Measurements from ENCODE around the gene FILIP1.
A peak's percentile ranks its signal among the peaks of the same experiment; 100 is the strongest.
"Not testable (repeated sequence)": the region's sequence is repeated elsewhere in the genome, so short reads cannot be mapped to it uniquely, and the experiment has no call there.

FILIP1 gene

GRCh38 chr6:75422024-75422639, 71.5 kb downstream of the FILIP1 start:
- DNase-seq (ENCODE audit: low read depth, low spot score) = no peak

GRCh38 chr6:75421316-75422023, 72.1 kb downstream of the FILIP1 start:
- no peak for DNase-seq (ENCODE audit: low read depth, low spot score)

- DNase-seq (ENCODE audit: low read depth, low spot score) = no peak
Measured at GRCh38 chr6:75419980-75420379, 73.6 kb downstream of the FILIP1 start.

DNA sequence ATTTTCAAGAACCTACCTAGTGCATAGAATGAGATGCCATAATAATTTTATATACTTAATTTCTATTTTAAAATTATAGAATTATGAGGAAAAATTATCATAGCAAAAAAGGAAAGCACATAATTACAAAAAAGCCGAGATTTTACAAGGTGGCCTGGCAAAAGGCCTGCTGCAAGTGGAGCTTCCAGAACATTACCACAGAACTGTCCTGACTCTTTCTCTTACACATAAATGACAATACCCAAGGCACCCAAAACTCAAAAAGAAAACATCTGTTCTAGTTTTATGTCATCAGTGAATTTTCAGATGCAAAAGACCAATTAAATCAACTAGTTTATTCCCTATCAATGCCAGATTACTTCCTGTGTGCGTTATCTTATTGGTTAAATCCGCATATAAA, 74.2 kb downstream of the FILIP1 start:
- DNase-seq (ENCODE audit: low read depth, low spot score) = no peak

GRCh38 chr6:75418233-75418632, 75.4 kb downstream of the FILIP1 start:
- DNase-seq (ENCODE audit: low read depth, low spot score) = no peak

GRCh38 chr6:75416443-75416842, 77.2 kb downstream of the FILIP1 start:
- DNase-seq (ENCODE audit: low read depth, low spot score) = no peak

DNA sequence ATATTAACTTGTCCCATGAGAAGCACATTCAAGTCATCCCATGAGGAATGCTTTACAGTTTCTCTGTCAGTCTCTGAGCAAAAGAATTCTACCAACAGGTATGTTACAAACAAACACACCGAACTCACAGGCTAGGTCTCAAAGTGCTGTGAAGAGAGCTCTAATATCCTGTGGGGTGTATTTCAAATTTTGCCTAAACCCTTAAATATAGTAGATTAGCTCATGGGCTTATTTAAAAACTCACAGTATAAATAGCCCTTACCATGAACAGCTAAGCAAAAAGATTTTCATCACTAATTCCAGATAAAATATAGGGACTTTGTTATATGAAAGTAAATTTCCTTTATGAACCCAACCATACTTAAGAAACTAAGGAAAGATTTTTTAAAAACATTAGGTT, 77.8 kb downstream of the FILIP1 start:
- no peak for DNase-seq (ENCODE audit: low read depth, low spot score)

- no peak for DNase-seq (ENCODE audit: low read depth, low spot score)
Measured at GRCh38 chr6:75414445-75415021, 79.1 kb downstream of the FILIP1 start.

- DNase-seq (ENCODE audit: low read depth, low spot score) = peak; percentile 46
Measured at GRCh38 chr6:75412969-75413662, 80.5 kb downstream of the FILIP1 start.

DNA sequence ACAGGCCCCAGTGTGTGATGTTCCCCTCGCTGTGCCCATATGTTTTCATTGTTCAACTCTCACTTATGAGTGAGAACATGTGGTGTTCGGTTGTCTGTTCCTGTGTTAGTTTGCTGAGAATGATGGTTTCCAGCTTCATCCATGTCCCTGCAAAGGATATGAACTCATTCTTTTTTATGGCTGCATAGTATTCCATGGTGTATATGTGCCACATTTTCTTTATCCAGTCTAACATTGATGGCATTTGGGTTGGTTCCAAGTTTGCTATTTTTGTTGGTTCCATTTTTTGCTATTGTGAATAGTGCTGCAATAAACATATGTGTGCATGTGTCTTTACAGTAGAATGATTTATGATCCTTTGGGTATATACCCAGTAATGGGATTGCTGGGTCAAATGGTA, 83.0 kb downstream of the FILIP1 start:
- not testable (repeated sequence) for DNase-seq (ENCODE audit: low read depth, low spot score)

DNA sequence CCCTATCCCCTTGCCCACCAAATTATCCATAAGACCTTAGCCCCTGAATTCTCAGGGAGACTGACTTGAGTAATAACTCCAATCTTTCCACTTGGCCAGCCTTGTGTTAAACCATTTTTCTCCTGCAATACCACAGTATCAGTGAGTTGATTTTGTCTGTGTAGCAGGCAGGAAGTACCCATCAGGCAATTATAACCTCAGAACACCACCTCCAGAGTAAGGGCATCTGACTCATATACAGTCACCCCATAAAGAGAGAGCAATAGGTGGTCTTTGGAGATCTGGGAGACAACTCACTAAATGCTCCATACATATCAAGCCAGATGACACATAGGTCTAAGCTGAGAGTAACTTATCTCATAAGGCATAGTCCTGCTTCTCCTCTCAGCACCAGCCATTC, 83.7 kb downstream of the FILIP1 start:
- no peak for DNase-seq (ENCODE audit: low read depth, low spot score)

GRCh38 chr6:75409286-75409685, 84.3 kb downstream of the FILIP1 start:
- peak; percentile 41 for DNase-seq (ENCODE audit: low read depth, low spot score)

DNA sequence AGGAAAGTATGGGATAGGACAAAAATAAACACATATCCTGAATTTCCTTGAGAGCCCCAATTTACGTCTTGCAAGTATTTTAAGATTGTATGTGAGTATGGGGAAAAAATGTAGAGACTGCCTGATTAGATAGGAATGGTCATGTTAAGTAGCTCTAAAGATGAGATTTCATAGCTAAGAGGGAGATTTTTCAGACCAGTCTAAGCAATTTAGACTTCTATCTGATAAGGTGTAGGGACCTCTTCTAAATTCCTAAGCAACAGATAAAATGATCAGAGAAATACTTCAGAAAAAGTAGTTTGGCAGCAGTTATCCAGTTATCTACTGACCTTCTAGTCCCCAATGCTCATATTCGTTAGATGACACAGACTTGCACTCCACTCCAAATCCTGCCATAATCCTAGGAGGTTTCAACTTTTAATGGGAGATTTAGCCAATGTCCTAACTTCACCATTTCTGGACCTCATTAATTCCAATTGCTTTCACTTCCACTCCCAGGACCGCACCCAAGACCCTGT, 90.0 kb downstream of the FILIP1 start:
- no peak for DNase-seq (ENCODE audit: low read depth, low spot score)

- DNase-seq (ENCODE audit: low read depth, low spot score) = peak; percentile 83
Measured at GRCh38 chr6:75402296-75402695, 91.3 kb downstream of the FILIP1 start.

DNA sequence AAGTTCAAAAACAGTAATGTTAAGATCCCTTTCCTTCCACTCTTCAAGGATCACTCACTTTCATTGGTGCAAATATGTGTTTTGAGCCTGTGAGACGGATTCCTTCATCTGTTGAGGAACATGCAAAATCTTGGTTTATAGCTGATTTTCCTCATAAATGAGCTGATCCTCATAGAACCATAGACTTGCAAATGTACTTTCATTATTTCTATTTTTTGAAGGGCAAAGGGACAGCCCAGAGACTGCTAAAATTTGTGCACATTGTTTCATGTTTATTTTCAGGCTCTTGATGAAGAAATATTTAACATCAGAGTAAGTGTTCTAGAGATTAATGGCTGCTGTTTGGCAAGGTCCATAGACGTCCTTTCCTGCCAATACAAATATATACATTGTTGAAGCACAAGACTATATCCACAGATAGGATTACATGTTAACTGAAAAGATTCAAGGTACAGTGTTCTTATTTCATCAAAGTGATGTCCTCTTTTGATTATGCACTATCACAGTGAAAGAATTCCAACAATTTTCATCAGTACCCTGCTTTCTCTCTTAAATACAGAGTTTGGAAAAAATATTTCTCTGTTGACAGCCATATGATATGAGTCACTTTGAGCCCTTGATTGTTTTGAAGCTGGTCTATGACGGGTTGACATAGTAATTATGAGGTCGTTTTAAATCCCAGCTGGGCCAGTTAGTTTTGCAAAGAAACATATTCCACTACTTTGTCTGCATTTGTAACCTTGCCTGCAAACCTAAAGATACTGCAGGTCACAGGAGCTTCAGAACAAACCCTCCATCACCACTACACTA, 95.7 kb downstream of the FILIP1 start:
- DNase-seq (ENCODE audit: low read depth, low spot score) = no peak

DNA sequence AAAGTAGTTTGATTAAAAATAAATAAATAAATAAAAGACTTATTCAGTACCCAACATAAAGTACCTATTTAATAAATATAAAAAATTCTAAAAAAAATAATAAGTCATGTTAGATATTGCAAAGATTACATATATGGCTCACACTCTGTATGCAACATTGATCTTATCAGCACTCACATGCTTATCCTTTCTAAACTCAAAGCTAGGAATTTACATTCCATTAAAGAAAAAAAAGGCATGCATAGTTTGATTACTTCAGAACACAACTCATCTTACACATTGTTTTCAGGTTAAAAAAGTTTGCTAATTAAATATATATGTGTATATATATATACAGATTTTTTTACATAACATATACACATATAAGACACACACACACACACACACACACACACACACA, 96.4 kb downstream of the FILIP1 start:
- no peak for DNase-seq (ENCODE audit: low read depth, low spot score)

DNA sequence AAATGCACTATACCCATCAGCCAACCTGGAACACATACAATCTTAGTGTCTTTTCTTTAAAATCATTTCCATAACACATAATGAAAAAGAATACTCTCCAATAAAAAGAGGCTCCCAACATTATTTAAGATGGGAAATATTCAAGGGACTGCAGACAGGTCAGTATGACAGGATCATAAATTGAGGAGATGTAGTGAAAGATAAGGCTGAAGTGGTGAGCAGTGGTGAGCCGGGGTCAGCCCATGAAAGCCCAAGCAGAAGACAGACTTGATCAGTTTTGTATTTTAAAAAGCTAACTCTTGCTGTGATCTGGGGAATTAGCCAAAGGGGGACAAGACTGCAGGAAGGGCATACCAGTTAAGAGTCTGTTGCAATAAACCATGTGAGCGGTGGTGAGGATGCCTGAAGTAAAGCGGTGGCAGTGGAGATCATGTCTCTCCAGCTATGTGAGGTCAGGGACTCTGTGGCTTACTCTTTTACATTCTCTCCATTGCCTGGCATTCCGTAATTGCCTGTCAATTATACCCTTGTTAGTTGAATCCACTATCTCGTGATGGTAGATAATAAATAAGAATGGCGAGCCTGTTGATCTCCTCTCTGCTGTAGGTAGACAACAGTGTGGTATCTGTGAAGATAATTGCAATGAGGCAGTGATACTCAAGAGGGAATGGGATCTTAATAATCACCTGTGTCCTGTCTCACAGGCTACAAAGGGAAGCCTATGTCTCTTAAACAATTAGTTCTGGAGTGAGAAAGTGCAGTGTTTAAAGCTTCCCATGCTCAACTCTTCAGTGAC, 97.4 kb downstream of the FILIP1 start:
- no peak for DNase-seq (ENCODE audit: low read depth, low spot score)

DNA sequence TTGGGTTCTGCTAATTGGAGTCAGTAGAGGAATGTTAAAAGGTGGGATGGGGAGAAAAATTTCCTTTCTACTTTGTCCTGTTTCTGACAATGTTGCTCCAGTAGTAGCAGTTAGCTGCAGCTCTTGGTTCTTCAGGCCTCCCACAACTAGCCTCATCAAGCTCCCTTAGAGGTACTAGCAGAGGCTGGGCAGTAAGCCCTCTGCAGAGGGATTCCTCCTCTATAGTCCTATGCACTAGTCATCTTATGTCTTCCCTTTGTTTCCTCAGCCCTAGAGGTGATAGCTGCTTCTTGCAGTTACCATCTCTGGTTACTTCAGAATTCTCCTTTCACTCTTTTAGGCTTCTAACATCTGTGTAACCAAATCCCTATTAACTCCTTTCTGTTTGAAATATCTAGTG, 99.8 kb downstream of the FILIP1 start:
- no peak for DNase-seq (ENCODE audit: low read depth, low spot score)

DNA sequence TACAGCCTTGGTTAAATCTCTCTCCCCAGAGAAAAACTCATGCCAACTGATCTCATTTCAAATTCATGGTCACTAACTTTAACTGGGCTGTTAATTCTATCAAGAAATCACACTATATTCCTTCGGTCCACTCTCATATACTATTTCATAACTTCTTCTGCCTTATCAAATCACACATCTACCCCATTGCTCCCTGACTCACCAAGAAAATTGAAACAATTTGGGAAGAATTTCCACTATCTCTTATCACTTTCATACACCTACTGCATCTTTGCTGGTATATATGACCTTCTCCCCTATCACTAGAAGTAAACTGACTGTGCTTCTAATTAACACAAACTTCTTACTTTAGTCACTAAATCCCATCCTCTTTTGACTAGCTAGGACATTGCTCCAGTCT, 102.3 kb downstream of the FILIP1 start:
- DNase-seq (ENCODE audit: low read depth, low spot score) = no peak

- DNase-seq (ENCODE audit: low read depth, low spot score) = no peak
Measured at GRCh38 chr6:75386050-75386770, 107.4 kb downstream of the FILIP1 start.
